DOHH2 (cell line): Measurements from ENCODE around the gene SRD5A1.

Experiments
- H3F3A ChIP-seq: fragments of 200-600 bp; sonication (generic), shearing (Covaris generic); 2 replicates; pipeline ENCODE4 v1.6.0; 2016; ENCODE audit warnings: antibody characterized with exemption, mild to moderate bottlenecking; ENCODE audit not compliant: control insufficient read depth, insufficient read depth
- H3K27ac ChIP-seq: fragments of 200-600 bp; sonication (generic); 2 replicates; pipeline ENCODE4 v1.5.1; 2014; ENCODE audit warnings: low read depth, mild to moderate bottlenecking, low read length, moderate library complexity
- H3K27me3 ChIP-seq: fragments of 200-600 bp; sonication (generic); 2 replicates; pipeline ENCODE4 v1.6.1; 2014; ENCODE audit warnings: mild to moderate bottlenecking, low read length, mixed read lengths; ENCODE audit not compliant: control insufficient read depth
- H3K36me3 ChIP-seq: fragments of 200-600 bp; sonication (generic); 2 replicates; pipeline ENCODE4 v1.6.1; 2014; ENCODE audit warnings: mild to moderate bottlenecking, low read length, moderate library complexity, mixed read lengths; ENCODE audit not compliant: control insufficient read depth
- H3K4me1 ChIP-seq: fragments of 200-600 bp; sonication (generic); 2 replicates; pipeline ENCODE4 v1.6.1; 2014; ENCODE audit warnings: mild to moderate bottlenecking, low read length, mixed read lengths; ENCODE audit not compliant: control insufficient read depth
- H3K4me2 ChIP-seq: fragments of 200-600 bp; sonication (generic); 2 replicates; pipeline ENCODE4 v1.6.0; 2014; ENCODE audit warnings: mild to moderate bottlenecking, low read length, moderate library complexity
- H3K4me3 ChIP-seq: fragments of 200-600 bp; sonication (generic); 2 replicates; pipeline ENCODE4 v1.5.1; 2014; ENCODE audit warnings: mild to moderate bottlenecking, low read length, mixed read lengths
- H3K79me2 ChIP-seq: fragments of 200-600 bp; sonication (generic); 2 replicates; pipeline ENCODE4 v1.6.1; 2014; ENCODE audit warnings: mild to moderate bottlenecking, low read length, mixed read lengths; ENCODE audit not compliant: control insufficient read depth
- H3K9me2 ChIP-seq: fragments of 200-600 bp; sonication (generic); replicated peaks from 2 replicates; pipeline ENCODE4 v1.6.1; 2014; ENCODE audit warnings: mild to moderate bottlenecking, low read length, mixed read lengths; ENCODE audit not compliant: control insufficient read depth
- H3K9me3 ChIP-seq: fragments of 200-600 bp; sonication (generic); 2 replicates; pipeline ENCODE4 v1.6.1; 2014; ENCODE audit warnings: antibody characterized with exemption, low read length, mixed read lengths; ENCODE audit not compliant: control insufficient read depth, insufficient read depth
- H4K20me1 ChIP-seq: fragments of 200-600 bp; sonication (generic); 2 replicates; pipeline ENCODE4 v1.6.0; 2014; ENCODE audit warnings: low read depth, mild to moderate bottlenecking, antibody characterized with exemption, low read length, moderate library complexity; ENCODE audit not compliant: control insufficient read depth, insufficient read depth
- CTCF ChIP-seq: fragments of 200-600 bp; sonication (generic); IDR thresholded peaks from one replicate; pipeline ENCODE4 v1.5.1; 2014; ENCODE audit warnings: antibody characterized with exemption, mild to moderate bottlenecking, low read depth, low read length; ENCODE audit not compliant: poor library complexity, severe bottlenecking
- EZH2phosphoT487 ChIP-seq: fragments of 200-600 bp; sonication (generic); IDR thresholded peaks from 2 replicates; pipeline ENCODE4 v1.6.1; 2017; ENCODE audit warnings: borderline replicate concordance, mild to moderate bottlenecking, antibody characterized with exemption, low read length, moderate library complexity, mixed read lengths

The SRD5A1 gene

DNA sequence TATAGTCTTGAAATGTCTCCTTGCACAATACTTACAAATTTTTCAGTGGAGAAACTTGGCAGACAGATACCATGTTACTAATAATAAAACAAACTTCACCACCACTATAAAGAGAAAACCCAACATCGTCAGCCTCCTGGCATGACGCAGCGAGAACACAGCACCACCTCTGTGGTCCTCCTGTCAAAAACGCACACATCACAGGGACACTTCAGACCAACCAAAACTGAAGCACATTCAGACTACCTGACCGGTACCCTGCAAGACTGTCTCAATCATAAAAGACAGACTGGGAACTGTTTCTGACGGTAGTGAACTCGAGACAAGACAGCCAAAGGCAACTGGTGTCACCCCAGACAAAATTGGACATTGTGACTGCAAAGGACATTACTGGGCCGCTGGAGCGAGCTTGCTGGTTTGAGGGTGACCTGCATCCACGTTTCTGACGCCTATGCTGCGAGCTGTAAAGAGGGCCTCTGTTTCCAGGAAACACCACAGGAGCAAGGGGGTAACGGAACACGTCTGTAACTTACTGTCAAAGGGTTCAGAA lies 34.8 kb upstream of the SRD5A1 start:
- Histone ChIP-seq H3K4me2 (no peak overlapping the region), H3F3A (peaks cover 8% of the 10 kb centered on the region; the same call in 1 of the 2 replicates), H3K4me3 (no peak overlapping the region), H3K36me3 (peaks cover 68% of the 10 kb centered on the region), H3K79me2 (no peaks in the 10 kb centered on the region), H4K20me1 (peaks cover 2% of the 10 kb centered on the region), H3K27ac (no peak overlapping the region), H3K27me3 (no peaks in the 10 kb centered on the region), H3K9me2 (no peaks in the 10 kb centered on the region), H3K4me1 (no peaks in the 10 kb centered on the region), H3K9me3 (no peaks in the 10 kb centered on the region)
- TF ChIP-seq CTCF, result no peak
- TF ChIP-seq EZH2phosphoT487, result no peak

DNA sequence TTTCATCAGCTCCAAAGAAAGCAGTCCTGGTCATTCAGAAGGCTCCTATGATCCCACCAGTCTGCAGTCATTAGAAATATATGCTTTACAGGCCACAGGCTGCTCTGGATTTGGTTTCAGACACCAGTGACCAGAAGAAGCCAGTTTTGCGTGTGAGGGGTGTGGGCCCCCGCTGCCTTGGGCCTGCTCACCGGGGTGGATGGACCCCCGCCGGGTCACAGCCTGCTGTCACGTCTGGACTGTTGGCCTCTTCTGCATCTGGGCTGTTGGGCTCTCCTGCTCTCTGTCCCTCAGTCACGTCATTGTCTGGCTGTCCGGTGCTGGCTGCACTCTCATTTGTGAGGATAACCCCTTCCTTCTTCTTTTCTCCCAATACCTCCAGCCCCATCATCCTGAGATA lies 33.5 kb upstream of the SRD5A1 start:
- Histone ChIP-seq H3K27ac (no peak overlapping the region), H3K9me2 (no peaks in the 10 kb centered on the region), H3K9me3 (no peaks in the 10 kb centered on the region), H4K20me1 (peaks cover 2% of the 10 kb centered on the region), H3K27me3 (no peaks in the 10 kb centered on the region), H3K79me2 (no peaks in the 10 kb centered on the region), H3K4me1 (no peaks in the 10 kb centered on the region), H3F3A (peaks cover 8% of the 10 kb centered on the region; the same call in 1 of the 2 replicates), H3K4me3 (no peak overlapping the region), H3K4me2 (no peak overlapping the region), H3K36me3 (peaks cover 81% of the 10 kb centered on the region)
- TF ChIP-seq CTCF (no peak), EZH2phosphoT487 (no peak)

DNA sequence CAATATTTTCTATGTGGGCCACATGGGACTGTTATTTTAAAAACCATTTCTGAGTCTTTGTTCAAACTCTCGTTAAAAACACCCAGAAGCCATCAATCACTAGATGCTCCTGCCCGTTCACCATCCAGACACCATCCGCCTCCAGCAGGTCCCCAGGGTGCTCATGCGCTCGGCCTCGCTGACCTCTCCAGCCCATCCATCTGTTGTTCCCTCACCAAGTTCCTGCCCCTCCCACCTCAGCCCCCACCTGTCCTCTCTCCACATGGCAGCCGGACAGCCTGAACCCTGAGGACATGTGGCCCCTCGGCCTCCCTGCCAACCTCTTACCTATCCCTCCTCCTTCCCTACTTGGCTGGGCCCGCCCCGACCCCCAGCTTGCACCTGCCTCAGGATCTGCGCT lies 32.0 kb upstream of the SRD5A1 start:
- Histone ChIP-seq H4K20me1 (peaks cover 2% of the 10 kb centered on the region), H3K4me1 (no peaks in the 10 kb centered on the region), H3K4me2 (no peak overlapping the region), H3K27ac (no peak overlapping the region), H3K36me3 (peaks cover 95% of the 10 kb centered on the region), H3K9me3 (no peaks in the 10 kb centered on the region), H3K79me2 (no peaks in the 10 kb centered on the region), H3K9me2 (no peaks in the 10 kb centered on the region), H3K4me3 (no peak overlapping the region), H3K27me3 (no peaks in the 10 kb centered on the region), H3F3A (peaks cover 8% of the 10 kb centered on the region; the same call in 1 of the 2 replicates)
- no peak for TF ChIP-seq CTCF
- TF ChIP-seq EZH2phosphoT487, result no peak

GRCh38 chr5:6601816-6602215 lies 31.4 kb upstream of the SRD5A1 start:
- TF ChIP-seq CTCF (no peak), EZH2phosphoT487 (no peak)
- Histone ChIP-seq H3K4me1 (no peaks in the 10 kb centered on the region), H3K9me3 (no peaks in the 10 kb centered on the region), H3K9me2 (no peaks in the 10 kb centered on the region), H4K20me1 (peaks cover 2% of the 10 kb centered on the region), H3F3A (peaks cover 8% of the 10 kb centered on the region; the same call in 1 of the 2 replicates), H3K36me3 (peaks cover 95% of the 10 kb centered on the region), H3K27ac (no peak overlapping the region), H3K4me3 (no peak overlapping the region), H3K4me2 (no peak overlapping the region), H3K79me2 (no peaks in the 10 kb centered on the region), H3K27me3 (no peaks in the 10 kb centered on the region)
